Hepatocyte (in vitro differentiated cells): ENCODE data around the gene GALE.

ENCODE experiments used
- CTCF ChIP-seq: fragments of 200-600 bp; sonication (generic); IDR thresholded peaks from 2 replicates; pipeline ENCODE4 v1.5.1; 2016; ENCODE audit warnings: antibody characterized with exemption, mild to moderate bottlenecking; ENCODE audit not compliant: poor library complexity
- EZH2 ChIP-seq: fragments of 200-600 bp; sonication (generic); IDR thresholded peaks from 2 replicates; pipeline ENCODE4 v1.6.1; 2016; ENCODE audit warnings: antibody characterized with exemption, mild to moderate bottlenecking, borderline replicate concordance
- EZH2phosphoT487 ChIP-seq: fragments of 200-600 bp; sonication (generic); IDR thresholded peaks from one replicate; pipeline ENCODE4 v1.6.1; 2018; ENCODE audit warnings: antibody characterized with exemption, mild to moderate bottlenecking, low read depth, moderate library complexity; ENCODE audit not compliant: unreplicated experiment, severe bottlenecking

GRCh38 chr1:23768733-23769132 is 31.8 kb downstream of the GALE start:
- no peak for TF ChIP-seq CTCF
- TF ChIP-seq EZH2phosphoT487 = no peak
- TF ChIP-seq EZH2 = no peak
